Gastrocnemius medialis (tissue), 4 donors: ENCODE results near the gene PRDX5.

Source experiments
- POLR2A ChIP-seq, 2 donors: fragments of 450-650 bp; IDR thresholded peaks; one replicate each; pipeline ENCODE4 v1.6.1; 2017; ENCODE audit warnings: antibody characterized with exemption in 2 of 2, mild to moderate bottlenecking in 2 of 2, moderate library complexity in 2 of 2
- TF ChIP-seq, protein P1 (sequence below), 5 experiments: fragments of 450-650 bp in 3 of 5; fragments of 200-600 bp in 2 of 5; sonication (generic) in 2 of 5; IDR thresholded peaks in 4 of 5; conservative IDR thresholded peaks in 1 of 5; 1 replicate in 4 of 5; 2 replicates in 1 of 5; pipeline ENCODE4 v1.5.1; 2016 to 2019; ENCODE audit warnings: antibody characterized with exemption in 5 of 5, mild to moderate bottlenecking in 3 of 5, moderate library complexity in 3 of 5

DNA sequence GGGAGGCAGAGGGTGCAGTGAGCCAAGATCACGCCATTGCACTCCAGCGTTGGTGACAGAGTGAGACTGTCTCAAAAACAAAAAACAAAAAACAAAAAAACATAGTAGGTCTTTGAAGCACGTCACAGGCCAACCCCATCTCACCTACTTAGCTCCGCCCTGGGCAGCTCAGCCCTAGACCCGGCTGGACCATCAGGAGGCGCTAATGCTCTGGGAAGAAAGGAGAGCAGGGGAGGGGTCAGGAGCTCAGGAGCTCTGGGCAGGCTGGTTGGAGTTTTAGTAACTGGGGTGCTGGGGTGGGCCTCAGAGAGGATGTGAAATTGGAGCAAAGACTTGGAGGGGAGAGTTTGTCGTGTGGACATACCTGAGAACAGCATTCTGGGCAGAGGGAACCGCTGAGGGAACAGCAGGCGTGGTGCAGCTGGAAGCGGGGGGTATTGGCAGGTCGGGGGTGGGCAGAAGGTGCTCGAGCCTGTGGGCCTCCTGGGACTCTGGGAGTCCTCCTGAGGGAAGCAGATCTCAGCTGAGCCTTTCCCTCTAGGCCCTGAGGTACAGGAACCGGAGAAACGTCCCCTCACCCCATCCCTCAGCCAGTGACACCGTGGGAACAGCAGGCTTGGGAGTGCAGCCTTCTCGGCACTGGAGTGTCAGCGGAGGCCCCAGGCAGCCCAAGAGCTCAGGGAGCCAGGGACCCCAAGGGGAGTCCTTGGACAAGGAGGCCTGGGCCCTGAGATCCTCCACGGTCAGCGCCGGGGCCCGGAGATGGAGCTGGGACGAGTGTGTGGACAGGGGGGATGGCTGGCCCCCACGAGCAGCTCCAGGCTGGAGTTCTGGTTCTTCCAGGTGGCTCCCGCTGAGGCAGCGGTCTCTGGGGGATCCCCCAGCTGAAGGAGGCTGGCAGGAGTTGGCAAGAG lies 38.8 kb downstream of the PRDX5 start:
- TF ChIP-seq, protein P1, sequence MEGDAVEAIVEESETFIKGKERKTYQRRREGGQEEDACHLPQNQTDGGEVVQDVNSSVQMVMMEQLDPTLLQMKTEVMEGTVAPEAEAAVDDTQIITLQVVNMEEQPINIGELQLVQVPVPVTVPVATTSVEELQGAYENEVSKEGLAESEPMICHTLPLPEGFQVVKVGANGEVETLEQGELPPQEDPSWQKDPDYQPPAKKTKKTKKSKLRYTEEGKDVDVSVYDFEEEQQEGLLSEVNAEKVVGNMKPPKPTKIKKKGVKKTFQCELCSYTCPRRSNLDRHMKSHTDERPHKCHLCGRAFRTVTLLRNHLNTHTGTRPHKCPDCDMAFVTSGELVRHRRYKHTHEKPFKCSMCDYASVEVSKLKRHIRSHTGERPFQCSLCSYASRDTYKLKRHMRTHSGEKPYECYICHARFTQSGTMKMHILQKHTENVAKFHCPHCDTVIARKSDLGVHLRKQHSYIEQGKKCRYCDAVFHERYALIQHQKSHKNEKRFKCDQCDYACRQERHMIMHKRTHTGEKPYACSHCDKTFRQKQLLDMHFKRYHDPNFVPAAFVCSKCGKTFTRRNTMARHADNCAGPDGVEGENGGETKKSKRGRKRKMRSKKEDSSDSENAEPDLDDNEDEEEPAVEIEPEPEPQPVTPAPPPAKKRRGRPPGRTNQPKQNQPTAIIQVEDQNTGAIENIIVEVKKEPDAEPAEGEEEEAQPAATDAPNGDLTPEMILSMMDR (IDR thresholded peaks at IDR 0.05 in 4 of 5, conservative IDR thresholded peaks at IDR 0.05 in 1 of 5), result no peak
- no peak for TF ChIP-seq POLR2A (IDR thresholded peaks at IDR 0.05)
